NCI-H1436 treated with DMSO at 0.1 percent for 48 hours (cell line): ENCODE measurements around the gene HCN1.
"Not testable (repeated sequence)": the region's sequence is repeated elsewhere in the genome, so short reads cannot be mapped to it uniquely, and the experiment has no call there.

ENCODE experiments used
- DNase-seq: peaks from one replicate; lab custom pipeline; 2025; lab: John Stamatoyannopoulos, UW

Gene HCN1

DNA sequence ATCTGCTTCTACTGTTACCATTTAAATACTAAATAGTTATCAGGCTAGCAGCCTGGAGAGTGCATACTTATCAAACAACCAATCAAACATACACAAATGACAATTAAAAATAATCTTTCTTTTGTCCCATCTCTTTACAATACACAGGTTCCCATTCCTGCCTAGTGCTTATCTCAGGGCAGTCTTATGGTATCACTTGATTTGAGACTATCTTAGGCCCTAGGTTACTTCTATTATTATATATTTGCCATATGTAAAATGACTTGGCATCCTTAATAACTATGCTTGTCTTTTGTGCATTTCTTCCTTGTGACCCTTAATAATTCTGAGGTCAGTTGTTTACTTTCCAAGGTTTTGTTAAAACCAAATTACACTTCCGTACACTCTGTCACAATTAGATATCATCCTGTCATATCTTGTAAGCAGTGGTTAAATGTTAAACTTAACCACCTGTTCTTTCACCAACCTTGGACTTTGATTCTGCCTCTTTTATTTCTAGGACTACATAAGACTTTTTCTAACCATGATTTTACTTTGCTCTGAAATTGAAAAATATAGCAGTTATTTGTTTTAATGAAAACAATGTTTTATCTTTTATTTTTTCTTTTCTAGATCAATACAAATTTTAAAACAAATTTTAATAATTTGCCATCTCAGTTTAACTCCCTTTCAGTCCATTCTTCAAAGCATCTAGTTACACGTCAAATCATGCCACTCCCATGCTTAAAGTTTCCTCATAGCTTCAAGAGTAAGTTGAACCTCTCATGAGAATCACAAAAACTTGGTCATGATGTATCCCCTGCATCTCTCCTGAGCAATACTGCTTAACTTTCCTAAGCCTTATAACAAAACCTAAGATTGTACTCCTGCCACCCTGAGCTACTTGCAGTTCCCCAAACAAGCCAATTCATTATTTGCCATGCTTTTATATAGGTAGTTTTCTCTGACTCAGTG is 281.3 kb downstream of the HCN1 start:
- no peak for DNase-seq

- DNase-seq: no peak
These were observed 284.1 kb downstream of the HCN1 start for GRCh38 chr5:45411971-45412612.

DNA sequence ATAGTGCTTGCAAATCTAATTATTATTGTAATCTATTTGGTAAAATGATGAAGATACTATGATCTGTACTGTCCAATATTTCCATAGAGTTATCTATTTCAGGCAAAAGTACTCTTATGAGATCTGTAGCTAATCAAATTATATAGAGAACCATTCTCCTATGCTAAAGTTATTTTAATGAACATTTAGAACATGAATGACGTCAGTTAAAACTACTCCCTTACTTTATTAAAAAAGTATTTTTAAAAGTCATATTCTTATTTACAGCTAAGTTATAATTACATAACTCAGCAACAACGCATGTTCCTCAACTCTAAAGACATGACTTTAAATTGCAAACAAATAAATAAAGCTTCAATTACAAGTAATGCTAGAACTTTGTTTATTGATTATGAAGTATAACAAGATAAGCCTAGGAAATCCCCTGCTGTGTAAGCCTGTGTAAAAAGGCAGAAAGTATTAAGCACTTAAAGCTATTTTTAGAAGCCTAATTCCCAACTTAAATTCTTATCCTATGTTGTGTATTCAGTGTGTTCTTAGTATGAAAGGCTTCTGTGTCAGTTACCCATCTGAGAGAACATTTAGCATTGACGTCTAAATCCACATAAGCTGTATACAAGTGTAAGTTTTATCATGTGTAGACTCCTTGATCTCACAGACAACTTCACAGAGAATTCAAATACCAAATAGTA is 285.7 kb downstream of the HCN1 start:
- no peak for DNase-seq

DNA sequence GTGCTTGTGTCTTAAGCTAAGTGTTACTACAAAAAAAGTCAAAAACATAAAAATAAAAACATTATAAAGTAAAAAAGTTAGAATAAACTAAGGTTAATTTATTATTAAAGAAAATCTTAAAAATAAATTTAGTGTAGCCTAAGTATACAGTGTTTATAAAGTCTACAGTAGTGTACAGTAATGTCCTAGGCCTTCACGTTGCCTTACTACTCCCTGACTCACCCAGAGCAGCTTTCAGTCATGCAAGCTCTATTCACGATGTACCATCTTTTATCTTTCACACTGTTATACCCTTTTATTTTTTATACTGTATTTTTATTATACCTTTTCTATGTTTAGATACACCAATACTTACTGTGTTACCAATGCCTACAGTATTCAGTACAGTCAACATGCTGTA is 288.1 kb downstream of the HCN1 start:
- DNase-seq: no peak

DNA sequence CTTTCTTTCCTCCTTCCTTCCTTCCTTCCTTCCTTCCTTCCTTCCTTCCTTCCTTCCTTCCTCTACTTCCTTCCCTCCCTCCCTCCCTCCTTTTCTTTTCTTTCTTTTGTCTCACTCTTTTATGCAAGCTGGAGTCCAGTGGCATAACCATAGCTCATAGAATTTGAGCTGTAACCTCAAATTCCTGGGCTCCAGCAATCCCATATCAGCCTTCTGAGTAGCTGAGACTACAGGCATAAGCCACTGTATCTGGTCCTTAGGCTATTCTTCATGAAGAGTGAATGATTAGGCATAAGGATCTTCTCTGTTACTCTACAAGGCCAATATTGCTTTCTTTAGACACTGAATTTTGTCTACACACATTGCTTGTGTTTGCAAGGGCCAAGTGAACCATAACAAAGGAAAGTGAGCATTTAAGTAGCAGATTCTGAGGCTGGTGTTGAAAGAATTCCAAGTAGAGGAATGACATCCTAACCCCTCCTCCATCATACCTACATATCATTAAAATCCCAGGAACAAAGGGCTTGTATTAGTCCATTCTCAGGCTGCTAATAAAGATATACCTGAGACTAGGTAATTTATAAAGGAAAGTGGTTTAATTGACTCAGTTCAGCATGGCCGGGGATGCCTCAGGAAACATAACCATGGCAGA is 293.2 kb downstream of the HCN1 start:
- DNase-seq: no peak

- no peak for DNase-seq
These were observed 297.1 kb downstream of the HCN1 start for GRCh38 chr5:45399041-45399440.

DNA sequence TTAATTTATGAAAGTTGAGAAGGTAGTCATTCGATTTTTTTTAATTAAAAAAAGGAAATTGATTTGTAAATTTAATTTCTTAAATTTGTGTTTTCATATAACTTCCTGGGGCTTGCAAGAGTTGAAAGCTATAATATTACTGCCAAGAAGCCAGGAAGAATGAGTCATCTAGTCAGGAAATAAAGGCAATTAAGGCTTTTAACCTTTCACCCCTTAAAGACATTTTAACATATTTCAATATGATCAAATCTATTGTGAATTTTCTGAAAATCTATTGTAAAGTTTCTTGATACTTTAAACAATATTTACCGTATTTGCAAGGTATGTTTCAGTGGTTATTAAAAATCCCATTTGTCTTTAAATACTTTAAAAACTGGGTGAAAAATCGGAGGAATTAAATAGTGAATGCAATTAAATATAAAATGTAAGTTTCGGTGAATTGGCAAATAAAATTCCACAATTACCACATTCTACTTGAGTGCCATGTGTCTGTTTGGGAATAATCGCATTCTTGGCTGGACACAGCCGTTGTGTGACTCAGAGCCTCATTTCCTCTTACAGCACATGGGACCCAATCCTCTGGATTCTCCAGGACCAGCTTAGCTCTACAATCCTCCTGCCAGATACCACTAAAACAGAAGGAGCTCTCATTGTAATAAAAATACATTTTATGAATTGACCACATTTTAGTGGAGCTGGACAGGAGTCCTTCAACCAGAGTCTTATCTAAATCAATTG is 310.7 kb downstream of the HCN1 start:
- no peak for DNase-seq

GRCh38 chr5:45383985-45384384 is 312.2 kb downstream of the HCN1 start:
- no peak for DNase-seq

GRCh38 chr5:45382583-45382982 is 313.6 kb downstream of the HCN1 start:
- DNase-seq: no peak

GRCh38 chr5:45376417-45376816 is 319.8 kb downstream of the HCN1 start:
- no peak for DNase-seq

DNA sequence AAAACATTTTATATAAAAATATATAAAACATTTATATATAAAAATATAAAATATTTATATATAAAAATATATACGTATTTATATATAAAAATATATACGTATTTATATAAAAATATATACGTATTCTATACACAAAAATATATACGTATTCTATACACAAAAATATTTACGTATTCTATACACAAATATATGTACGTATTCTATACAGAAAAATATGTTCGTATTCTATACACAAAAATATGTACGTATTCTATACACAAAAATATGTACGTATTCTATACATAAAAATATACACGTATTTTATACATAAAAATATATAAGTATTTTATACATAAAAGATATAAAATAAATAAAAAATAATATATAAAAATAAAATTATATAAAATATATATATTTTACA is 323.6 kb downstream of the HCN1 start:
- no peak for DNase-seq

DNA sequence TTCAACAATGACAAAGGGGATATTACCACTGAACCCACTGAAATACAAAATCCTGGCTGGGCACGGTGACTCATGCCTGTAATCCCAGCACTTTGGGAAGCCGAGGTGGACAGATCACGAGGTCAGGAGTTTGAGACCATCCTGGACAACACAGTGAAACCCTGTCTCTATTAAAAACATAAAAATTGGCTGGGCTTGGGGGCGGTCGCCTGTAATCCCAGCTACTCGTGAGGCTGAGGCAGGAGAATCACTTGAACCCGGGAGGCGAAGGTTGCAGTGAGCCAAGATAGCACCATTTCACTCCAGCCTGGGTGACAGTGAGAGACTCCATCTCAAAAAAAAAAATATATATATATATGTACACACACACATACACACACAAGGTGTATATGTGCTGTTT is 324.8 kb downstream of the HCN1 start:
- not testable (repeated sequence) for DNase-seq

DNA sequence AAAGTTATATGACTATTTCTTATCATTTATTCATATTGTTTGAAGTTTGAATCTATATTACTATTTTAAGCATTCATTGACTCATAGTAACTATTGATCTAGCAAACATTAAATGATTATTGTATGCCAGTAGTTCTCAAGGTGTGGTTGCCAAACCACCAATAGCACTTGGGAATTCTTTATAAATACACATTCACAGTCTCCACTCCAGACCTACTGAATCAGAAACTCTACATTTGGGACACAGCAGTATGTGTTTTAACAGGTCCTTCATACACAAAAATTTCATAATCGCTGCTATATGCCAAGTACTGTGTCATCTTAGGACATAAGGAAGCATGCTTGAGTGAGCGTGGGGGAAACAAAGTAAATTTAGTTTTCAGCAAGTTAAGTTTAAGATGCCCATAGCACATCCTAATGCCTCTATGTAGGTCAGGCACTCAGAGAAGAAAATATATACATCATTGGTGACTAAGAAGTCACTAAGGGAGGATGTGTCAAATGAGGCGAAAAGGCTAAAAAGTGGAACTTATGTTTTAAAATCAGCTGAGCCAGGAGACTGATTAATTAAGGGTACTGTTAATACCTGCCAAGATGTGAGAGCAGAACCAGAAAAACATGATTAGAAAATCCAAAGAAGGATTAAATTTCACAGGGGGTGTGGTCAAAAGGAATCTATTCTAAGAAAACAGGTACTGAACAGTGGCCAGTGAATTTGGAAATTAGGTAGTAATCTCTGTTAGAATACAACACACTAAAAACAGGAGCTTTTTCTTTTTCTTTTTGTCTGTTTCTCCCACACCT is 340.8 kb downstream of the HCN1 start:
- no peak for DNase-seq

GRCh38 chr5:45336464-45336863 is 359.7 kb downstream of the HCN1 start:
- no peak for DNase-seq

DNA sequence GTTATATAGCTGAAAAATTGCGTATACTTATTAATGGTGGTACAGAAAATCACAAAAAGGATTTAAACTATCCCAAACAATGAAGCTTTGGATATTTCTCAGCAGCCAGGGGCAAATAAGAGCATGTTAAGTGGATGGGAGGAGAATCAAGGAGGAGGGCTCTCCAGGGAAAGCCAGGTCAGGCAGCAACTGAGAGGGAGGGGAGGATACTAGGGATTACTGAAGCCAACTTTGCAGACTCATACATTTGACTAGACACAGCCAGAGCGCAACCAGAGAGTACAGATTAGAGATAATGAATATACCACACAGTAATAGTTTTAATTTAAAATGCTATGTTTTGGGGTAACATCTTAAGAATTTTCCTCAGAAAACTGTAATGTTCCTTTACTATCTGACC is 360.2 kb downstream of the HCN1 start:
- no peak for DNase-seq

- no peak for DNase-seq
These were observed 360.8 kb downstream of the HCN1 start for GRCh38 chr5:45335346-45335745.

- no peak for DNase-seq
These were observed 361.2 kb downstream of the HCN1 start for GRCh38 chr5:45334939-45335338.

DNA sequence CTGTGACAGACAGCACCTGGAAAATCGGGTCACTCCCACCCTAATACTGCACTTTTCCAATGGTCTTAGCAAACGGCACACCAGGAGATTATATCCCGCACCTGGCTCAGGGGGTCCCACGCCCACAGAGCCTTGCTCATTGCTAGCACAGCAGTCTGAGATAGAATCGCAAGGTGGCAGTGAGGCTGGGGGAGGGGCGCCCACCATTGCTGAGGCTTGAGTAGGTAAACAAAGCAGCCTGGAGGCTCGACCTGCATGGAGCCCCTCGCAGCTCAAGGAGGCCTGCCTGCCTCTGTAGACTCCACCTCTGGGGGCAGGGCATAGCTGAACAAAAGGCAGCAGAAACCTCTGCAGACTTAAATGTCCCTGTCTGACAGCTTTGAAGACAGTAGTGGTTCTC is 383.6 kb downstream of the HCN1 start:
- DNase-seq: not testable (repeated sequence)

DNA sequence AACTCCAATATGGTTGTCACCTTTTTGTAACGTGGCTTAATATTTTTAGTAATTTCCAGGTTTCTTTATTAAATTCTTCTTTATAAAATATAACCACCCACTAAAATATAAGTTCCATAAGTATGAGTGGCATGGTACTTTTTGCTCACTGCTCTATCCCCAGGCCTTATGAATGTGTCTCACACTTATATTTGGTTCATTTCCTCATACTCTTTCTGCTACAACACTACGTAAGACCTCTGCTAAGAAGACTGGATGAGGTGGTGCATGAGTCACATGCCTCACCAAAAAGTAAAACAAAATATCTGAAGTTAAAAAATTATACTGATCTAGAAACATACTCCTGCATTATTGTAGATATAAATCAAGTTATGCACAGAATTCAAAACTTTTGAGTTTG is 400.9 kb downstream of the HCN1 start:
- DNase-seq: no peak

GRCh38 chr5:45288746-45289145 is 407.4 kb downstream of the HCN1 start:
- DNase-seq: no peak

DNA sequence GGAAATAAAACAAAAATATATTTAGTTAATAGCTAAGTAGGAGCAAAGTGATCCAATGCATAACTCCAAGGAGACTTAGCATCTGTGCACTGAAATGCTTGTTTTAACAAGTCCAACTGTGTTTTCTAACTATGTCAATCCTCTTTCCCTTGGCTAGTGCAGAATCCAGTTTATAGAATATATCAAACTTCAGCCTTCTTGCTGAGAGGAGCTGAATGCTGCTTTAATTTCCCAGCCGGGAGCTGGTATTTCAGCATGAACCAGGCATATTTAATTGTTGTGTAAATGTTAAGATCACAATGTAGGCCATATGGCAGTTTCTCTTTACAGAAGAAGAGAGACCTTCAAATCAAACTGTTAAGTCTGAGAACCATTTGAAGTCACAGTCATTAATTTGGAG is 411.7 kb downstream of the HCN1 start:
- DNase-seq: no peak
